ENCODE measurements around the gene CAPN11. TPM values are rescaled to one million over a fixed set of nuclear protein-coding genes. Genes with fewer than 3 reads are reported as not detected.
A peak's percentile ranks its signal among the peaks of the same experiment; 100 is the strongest.

CAPN11 gene
- total RNA-seq, 2 experiments from 2014 or later: 0.11 to 0.18 TPM

GRCh38 chr6:44219815-44220784 is 61.5 kb downstream of the CAPN11 start:
- no peaks in the 10 kb centered on the region for H3K9me3 Mint-ChIP-seq
- DNase-seq: no peak
- no peak for ATAC-seq
- peaks cover 42% of the 10 kb centered on the region for H3K4me1 Mint-ChIP-seq (ENCODE audit: low read depth)
- H3K27ac Mint-ChIP-seq: no peak overlapping the region
- peak overlapping the region; percentile 54 for H3K4me3 Mint-ChIP-seq
- intact Hi-C loops (cut with micrococcal nuclease): no loop called here
- POLR2A ChIA-PET: interaction anchor here (0.7 to 6.5 kb wide), 3 partner anchors 16 to 27 kb away, joined by 4 to 54 read pairs (median 7); partner anchors contain the start of gene HSP90AB1
- peaks cover 7% of the 10 kb centered on the region for H3K36me3 Mint-ChIP-seq (ENCODE audit: low read depth)
- H3K27me3 Mint-ChIP-seq: peaks cover 6% of the 10 kb centered on the region
- TF ChIP-seq, protein P1, sequence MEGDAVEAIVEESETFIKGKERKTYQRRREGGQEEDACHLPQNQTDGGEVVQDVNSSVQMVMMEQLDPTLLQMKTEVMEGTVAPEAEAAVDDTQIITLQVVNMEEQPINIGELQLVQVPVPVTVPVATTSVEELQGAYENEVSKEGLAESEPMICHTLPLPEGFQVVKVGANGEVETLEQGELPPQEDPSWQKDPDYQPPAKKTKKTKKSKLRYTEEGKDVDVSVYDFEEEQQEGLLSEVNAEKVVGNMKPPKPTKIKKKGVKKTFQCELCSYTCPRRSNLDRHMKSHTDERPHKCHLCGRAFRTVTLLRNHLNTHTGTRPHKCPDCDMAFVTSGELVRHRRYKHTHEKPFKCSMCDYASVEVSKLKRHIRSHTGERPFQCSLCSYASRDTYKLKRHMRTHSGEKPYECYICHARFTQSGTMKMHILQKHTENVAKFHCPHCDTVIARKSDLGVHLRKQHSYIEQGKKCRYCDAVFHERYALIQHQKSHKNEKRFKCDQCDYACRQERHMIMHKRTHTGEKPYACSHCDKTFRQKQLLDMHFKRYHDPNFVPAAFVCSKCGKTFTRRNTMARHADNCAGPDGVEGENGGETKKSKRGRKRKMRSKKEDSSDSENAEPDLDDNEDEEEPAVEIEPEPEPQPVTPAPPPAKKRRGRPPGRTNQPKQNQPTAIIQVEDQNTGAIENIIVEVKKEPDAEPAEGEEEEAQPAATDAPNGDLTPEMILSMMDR (IDR thresholded peaks at IDR 0.05): no peak
- CTCF ChIA-PET: interaction anchor here (1.3 to 1.7 kb wide), 2 partner anchors 18 to 37 kb away, joined by 4 to 7 read pairs; partner anchors contain the start of gene SLC35B2

GRCh38 chr6:44220913-44221290 is 62.3 kb downstream of the CAPN11 start:
- Mint-ChIP-seq H3K4me3 (no peak overlapping the region), H3K9me3 (no peaks in the 10 kb centered on the region), H3K4me1 (ENCODE audit: low read depth) (peaks cover 48% of the 10 kb centered on the region), H3K27ac (no peak overlapping the region), H3K36me3 (ENCODE audit: low read depth) (peaks cover 13% of the 10 kb centered on the region), H3K27me3 (peaks cover 6% of the 10 kb centered on the region)
- DNase-seq: no peak
- TF ChIP-seq, protein P1 (IDR thresholded peaks at IDR 0.05): no peak
- ChIA-PET POLR2A (interaction anchor here (0.9 to 7.7 kb wide), 3 partner anchors 15 to 451 kb away, joined by 3 to 131 read pairs (median 54); partner anchors contain the start of genes HSP90AB1 and VEGFA), CTCF (interaction anchor here (0.7 to 7.1 kb wide), 15 partner anchors 8 to 55 kb away, joined by 3 to 52 read pairs (median 5); partner anchors contain the start of gene SLC35B2)
- ATAC-seq: no peak
- intact Hi-C loops (cut with micrococcal nuclease): no loop called here

GRCh38 chr6:44221291-44221960 is 62.8 kb downstream of the CAPN11 start:
- CTCF ChIA-PET: interaction anchor here (0.6 to 7.1 kb wide), 16 partner anchors 9 to 55 kb away, joined by 3 to 52 read pairs (median 4); partner anchors contain the start of gene SLC35B2
- no peak overlapping the region for H3K4me3 Mint-ChIP-seq
- H3K27me3 Mint-ChIP-seq: peaks cover 6% of the 10 kb centered on the region
- intact Hi-C loops (cut with micrococcal nuclease): no loop called here
- TF ChIP-seq, protein P1 (IDR thresholded peaks at IDR 0.05): peak; percentile 81
- no peaks in the 10 kb centered on the region for H3K9me3 Mint-ChIP-seq
- DNase-seq (peak; percentile 87), ATAC-seq (peak; percentile 69)
- H3K4me1 Mint-ChIP-seq (ENCODE audit: low read depth): peaks cover 52% of the 10 kb centered on the region
- POLR2A ChIA-PET: interaction anchor here (0.9 to 7.7 kb wide), 3 partner anchors 15 to 452 kb away, joined by 3 to 131 read pairs (median 54); partner anchors contain the start of genes HSP90AB1 and VEGFA
- peaks cover 16% of the 10 kb centered on the region for H3K36me3 Mint-ChIP-seq (ENCODE audit: low read depth)
- H3K27ac Mint-ChIP-seq: no peak overlapping the region

DNA sequence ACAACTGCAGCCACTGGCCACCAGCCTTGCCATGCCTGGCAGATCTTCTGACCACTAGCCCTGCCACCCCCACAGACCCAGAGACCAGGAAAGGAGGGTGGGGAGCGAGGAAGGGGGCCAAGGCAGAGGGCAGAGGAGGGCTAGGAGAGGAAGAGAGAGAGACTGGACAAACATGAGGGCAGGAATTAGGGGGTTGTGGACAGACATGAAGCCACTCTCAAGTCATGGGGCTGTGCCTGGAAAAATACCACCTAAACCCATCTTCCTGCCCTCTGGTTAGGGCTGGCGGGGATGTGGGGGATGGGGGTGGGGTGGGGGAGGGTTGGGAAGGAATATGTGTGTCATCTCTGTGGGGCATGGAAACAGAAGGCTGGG is 63.3 kb downstream of the CAPN11 start:
- Mint-ChIP-seq H3K4me3 (no peak overlapping the region), H3K27ac (no peak overlapping the region), H3K27me3 (peaks cover 6% of the 10 kb centered on the region), H3K36me3 (ENCODE audit: low read depth) (peaks cover 16% of the 10 kb centered on the region), H3K9me3 (no peaks in the 10 kb centered on the region), H3K4me1 (ENCODE audit: low read depth) (peaks cover 52% of the 10 kb centered on the region)
- DNase-seq (peak; percentile 20), ATAC-seq (no peak)
- ChIA-PET POLR2A (interaction anchor here (0.9 to 7.7 kb wide), 3 partner anchors 14 to 452 kb away, joined by 3 to 131 read pairs (median 54); partner anchors contain the start of genes HSP90AB1 and VEGFA), CTCF (interaction anchor here (0.6 to 7.1 kb wide), 13 partner anchors 9 to 50 kb away, joined by 3 to 52 read pairs (median 6); partner anchors contain the start of gene SLC35B2)
- TF ChIP-seq, protein P1 (IDR thresholded peaks at IDR 0.05): no peak
- intact Hi-C loops (cut with micrococcal nuclease): no loop called here

Measured in activated CD8-positive, alpha-beta T cell treated with anti-CD3 and anti-CD28 coated beads for 36 hours (primary cell).